Gastrocnemius medialis (tissue), 4 donors: ENCODE data around the gene TFRC. TPM values are rescaled to one million over a fixed set of nuclear protein-coding genes. Genes with fewer than 3 reads are reported as not detected.
"Not testable (repeated sequence)": the region's sequence is repeated elsewhere in the genome, so short reads cannot be mapped to it uniquely, and the experiment has no call there.

ENCODE experiments used
- ATAC-seq, 2 donors: fragments of 150-250 bp; one replicate each; pipeline ENCODE4 v1.9.1; 2016
- DNase-seq, 2 donors: peaks; one replicate each; pipeline ENCODE4 v3.0.0-alpha.2; 2019
- H3K27ac ChIP-seq, 4 donors: fragments of 200-600 bp; sonication (generic); 1 replicate in 1 of 4; 2 replicates in 3 of 4; pipeline ENCODE4 v1.5.1; 2016 to 2018; ENCODE audit warnings: mild to moderate bottlenecking in 2 of 4, moderate library complexity in 1 of 4
- H3K27me3 ChIP-seq, 3 donors: fragments of 200-600 bp; sonication (generic) in 2 of 3; 1 replicate in 1 of 3; 2 replicates in 2 of 3; pipeline versions ENCODE4 v1.5.1 to v1.6.0; 2016 to 2019; ENCODE audit warnings: mild to moderate bottlenecking in 1 of 3, moderate library complexity in 1 of 3
- H3K36me3 ChIP-seq, 2 donors: fragments of 200-600 bp; sonication (generic) in 1 of 2; one replicate each; pipeline ENCODE4 v1.5.1; 2017 to 2018
- H3K4me1 ChIP-seq, 2 donors: fragments of 200-600 bp; sonication (generic) in 1 of 2; one replicate each; pipeline ENCODE4 v1.5.1; 2016 to 2017; ENCODE audit warnings: mild to moderate bottlenecking in 2 of 2
- H3K4me3 ChIP-seq, 4 donors: fragments of 200-600 bp; sonication (generic) in 3 of 4; 1 replicate in 1 of 4; 2 replicates in 3 of 4; pipeline ENCODE4 v1.5.1; 2016 to 2019; ENCODE audit warnings: mild to moderate bottlenecking in 2 of 4
- H3K9me3 ChIP-seq, 3 donors: fragments of 200-600 bp; sonication (generic) in 2 of 3; 1 replicate in 1 of 3; 2 replicates in 2 of 3; pipeline ENCODE4 v1.5.1; 2016 to 2019
- POLR2A ChIP-seq, 2 donors: fragments of 450-650 bp; IDR thresholded peaks; one replicate each; pipeline ENCODE4 v1.6.1; 2017; ENCODE audit warnings: antibody characterized with exemption in 2 of 2, mild to moderate bottlenecking in 2 of 2, moderate library complexity in 2 of 2
- in situ Hi-C, 4 donors: fragments of 200-750 bp; cut with MboI; loops; one replicate each; pipeline versions ENCODE4 v1.15.0 to v1.8.0; 2017; ENCODE audit warnings: low sequenced_read_pairs in 4 of 4
- intact Hi-C: fragments of 100-400 bp; cut with DNase I; formaldehyde crosslinking; loops from one replicate; pipeline ENCODE4 v1.15.1; 2023; ENCODE audit warnings: low total_unique reads
- total RNA-seq, 4 donors: library from RNA; depleted of rRNA; stranded (reverse); fragments of >200 nt; gene quantifications; one replicate each; pipeline versions ENCODE4 v1.1.0 to v1.2.3, GENCODE V29; 2016
- TF ChIP-seq, protein P1 (sequence below), 5 experiments: fragments of 450-650 bp in 3 of 5; fragments of 200-600 bp in 2 of 5; sonication (generic) in 2 of 5; IDR thresholded peaks in 4 of 5; conservative IDR thresholded peaks in 1 of 5; 1 replicate in 4 of 5; 2 replicates in 1 of 5; pipeline ENCODE4 v1.5.1; 2016 to 2019; ENCODE audit warnings: antibody characterized with exemption in 5 of 5, mild to moderate bottlenecking in 3 of 5, moderate library complexity in 3 of 5

The TFRC gene
- total RNA-seq, 4 donors from 2014 or later: 23.1 to 162 (median 56.3) TPM

DNA sequence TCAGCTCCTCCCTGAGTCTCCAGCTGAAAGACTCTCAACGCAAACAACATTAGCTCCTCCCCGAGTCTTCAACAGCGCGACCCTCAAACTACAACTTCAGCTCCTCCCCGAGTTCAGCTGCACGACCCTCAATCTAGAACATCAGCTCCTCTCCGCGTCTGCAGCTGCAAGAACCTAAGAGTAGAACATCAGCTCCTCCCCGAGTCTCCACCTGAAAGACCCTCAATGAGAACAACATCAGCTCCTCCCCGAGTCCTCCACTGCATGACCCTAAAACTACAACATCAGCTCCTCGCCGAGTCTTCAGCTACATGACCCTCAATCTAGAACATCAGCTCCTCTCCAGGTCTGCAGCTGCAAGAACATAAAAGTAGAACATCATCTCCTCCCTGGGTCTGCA, 78.3 kb downstream of the TFRC start:
- no peaks in the 10 kb centered on the region for H3K9me3 ChIP-seq
- TF ChIP-seq POLR2A (IDR thresholded peaks at IDR 0.05): no peak
- TF ChIP-seq, protein P1, sequence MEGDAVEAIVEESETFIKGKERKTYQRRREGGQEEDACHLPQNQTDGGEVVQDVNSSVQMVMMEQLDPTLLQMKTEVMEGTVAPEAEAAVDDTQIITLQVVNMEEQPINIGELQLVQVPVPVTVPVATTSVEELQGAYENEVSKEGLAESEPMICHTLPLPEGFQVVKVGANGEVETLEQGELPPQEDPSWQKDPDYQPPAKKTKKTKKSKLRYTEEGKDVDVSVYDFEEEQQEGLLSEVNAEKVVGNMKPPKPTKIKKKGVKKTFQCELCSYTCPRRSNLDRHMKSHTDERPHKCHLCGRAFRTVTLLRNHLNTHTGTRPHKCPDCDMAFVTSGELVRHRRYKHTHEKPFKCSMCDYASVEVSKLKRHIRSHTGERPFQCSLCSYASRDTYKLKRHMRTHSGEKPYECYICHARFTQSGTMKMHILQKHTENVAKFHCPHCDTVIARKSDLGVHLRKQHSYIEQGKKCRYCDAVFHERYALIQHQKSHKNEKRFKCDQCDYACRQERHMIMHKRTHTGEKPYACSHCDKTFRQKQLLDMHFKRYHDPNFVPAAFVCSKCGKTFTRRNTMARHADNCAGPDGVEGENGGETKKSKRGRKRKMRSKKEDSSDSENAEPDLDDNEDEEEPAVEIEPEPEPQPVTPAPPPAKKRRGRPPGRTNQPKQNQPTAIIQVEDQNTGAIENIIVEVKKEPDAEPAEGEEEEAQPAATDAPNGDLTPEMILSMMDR (IDR thresholded peaks at IDR 0.05 in 4 of 5, conservative IDR thresholded peaks at IDR 0.05 in 1 of 5): no peak
- in situ Hi-C loops: no loop called here
- intact Hi-C loops: no loop called here
- H3K27me3 ChIP-seq: peaks cover 8 to 17% (median 15%) of the 10 kb centered on the region in 3 donors
- DNase-seq: no peak
- ATAC-seq: no peak
- H3K36me3 ChIP-seq: no peaks in the 10 kb centered on the region
- no peaks in the 10 kb centered on the region for H3K4me1 ChIP-seq
- no peak overlapping the region for H3K27ac ChIP-seq
- H3K4me3 ChIP-seq: no peak overlapping the region

DNA sequence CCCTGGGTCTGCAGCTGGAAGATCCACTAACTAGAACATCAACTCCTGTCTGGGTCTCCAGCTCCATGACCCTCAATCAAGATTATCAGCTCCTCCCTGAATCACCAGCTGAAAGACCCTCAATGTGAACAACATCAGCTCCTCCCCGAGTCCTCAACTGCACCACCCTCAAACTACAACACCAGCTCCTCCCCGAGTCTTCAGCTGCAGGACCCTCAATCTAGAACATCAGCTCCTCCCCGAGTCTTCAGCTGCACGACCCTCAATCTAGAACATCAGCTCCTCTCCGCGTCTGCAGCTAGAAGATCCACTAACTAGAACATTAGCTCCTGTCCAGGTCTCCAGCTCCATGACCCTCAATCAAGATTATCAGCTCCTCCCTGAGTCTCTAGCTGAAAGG, 79.2 kb downstream of the TFRC start:
- H3K4me3 ChIP-seq, H3K4me1 ChIP-seq, intact Hi-C loops, DNase-seq, H3K36me3 ChIP-seq, H3K27ac ChIP-seq, in situ Hi-C loops, H3K9me3 ChIP-seq, ATAC-seq: not testable (repeated sequence)
- peaks cover 8 to 17% (median 15%) of the 10 kb centered on the region in 3 donors for H3K27me3 ChIP-seq

DNA sequence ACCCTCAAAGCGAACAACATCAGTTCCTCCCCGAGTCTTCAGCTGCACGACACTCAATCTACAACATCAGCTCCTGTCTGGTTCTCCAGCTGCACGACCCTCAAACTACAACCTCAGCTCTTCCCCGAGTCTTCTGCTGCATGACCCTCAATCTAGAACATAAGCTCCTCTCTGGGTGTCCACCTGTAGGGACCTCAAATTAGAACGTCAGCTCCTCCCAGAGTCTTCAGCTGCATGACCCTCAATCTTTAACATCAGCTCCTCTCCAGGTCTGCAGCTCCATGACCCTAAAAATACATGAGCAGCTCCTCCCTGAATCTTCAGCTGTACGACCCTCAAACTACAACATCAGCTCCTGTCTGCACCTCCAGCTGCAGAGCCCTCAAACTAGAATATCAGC, 80.7 kb downstream of the TFRC start:
- peaks cover 8 to 17% (median 15%) of the 10 kb centered on the region in 3 donors for H3K27me3 ChIP-seq
- ATAC-seq, intact Hi-C loops, H3K36me3 ChIP-seq, H3K27ac ChIP-seq, H3K9me3 ChIP-seq, DNase-seq, in situ Hi-C loops, H3K4me3 ChIP-seq, H3K4me1 ChIP-seq: not testable (repeated sequence)

DNA sequence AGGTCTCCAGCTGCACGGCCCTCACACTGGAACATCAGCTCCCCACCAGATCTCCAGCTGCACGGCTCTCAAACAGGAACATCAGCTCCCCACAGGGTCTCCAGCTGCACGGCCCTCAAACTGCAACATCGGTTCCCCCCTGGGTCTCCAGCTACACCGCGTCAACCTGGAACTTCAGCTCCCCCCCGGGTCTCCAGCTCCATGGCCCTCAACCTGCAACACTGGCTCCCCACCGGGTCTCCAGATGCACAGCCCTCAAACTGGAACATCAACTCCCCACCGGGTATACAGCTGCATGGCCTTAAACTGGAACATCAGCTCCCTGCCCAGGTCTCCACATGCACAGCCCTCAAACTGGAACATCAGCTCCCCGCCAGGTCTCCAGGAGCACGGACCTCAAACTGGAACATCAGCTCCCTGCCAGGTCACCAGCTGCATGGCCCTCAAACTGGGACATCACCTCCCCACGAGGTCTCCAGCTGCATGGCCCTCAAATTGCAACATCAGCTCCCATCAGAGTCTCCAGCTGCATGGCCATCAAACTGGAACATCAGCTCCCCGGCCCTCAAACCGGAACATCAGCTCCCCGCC, 81.4 kb downstream of the TFRC start:
- intact Hi-C loops, DNase-seq, H3K27ac ChIP-seq, H3K9me3 ChIP-seq, H3K36me3 ChIP-seq, H3K4me1 ChIP-seq, H3K4me3 ChIP-seq, in situ Hi-C loops, ATAC-seq: not testable (repeated sequence)
- peaks cover 8 to 17% (median 15%) of the 10 kb centered on the region in 3 donors for H3K27me3 ChIP-seq

DNA sequence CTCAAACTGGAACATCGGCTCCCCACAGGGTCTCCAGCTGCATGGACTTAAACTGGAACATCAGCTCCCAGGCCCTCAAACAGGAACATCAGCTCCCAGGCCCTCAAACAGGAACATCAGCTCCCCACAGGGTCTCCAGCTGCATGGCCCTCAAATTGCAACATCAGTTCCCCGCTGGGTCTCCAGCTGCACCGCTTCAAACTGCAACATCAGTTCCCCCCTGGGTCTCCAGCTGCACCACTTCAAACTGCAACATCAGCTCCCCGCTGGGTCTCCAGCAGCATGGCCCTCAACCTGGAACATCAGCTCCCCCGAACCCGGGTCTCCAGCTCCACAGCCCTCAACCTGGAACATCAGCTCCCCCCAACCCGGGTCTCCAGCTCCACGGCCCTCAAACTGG, 82.0 kb downstream of the TFRC start:
- Histone ChIP-seq H3K4me3 (no peak overlapping the region), H3K9me3 (no peaks in the 10 kb centered on the region), H3K27me3 (peaks cover 8 to 17% (median 15%) of the 10 kb centered on the region in 3 donors), H3K36me3 (no peaks in the 10 kb centered on the region), H3K27ac (no peak overlapping the region), H3K4me1 (no peaks in the 10 kb centered on the region)
- ATAC-seq (no peak), DNase-seq (no peak)
- TF ChIP-seq POLR2A (IDR thresholded peaks at IDR 0.05): no peak
- TF ChIP-seq, protein P1 (IDR thresholded peaks at IDR 0.05 in 4 of 5, conservative IDR thresholded peaks at IDR 0.05 in 1 of 5): no peak
- in situ Hi-C loops: no loop called here
- intact Hi-C loops: no loop called here

Other genes starting within 250 kb of the TFRC start
- gene TNK2, start 173.5 kb downstream of the TFRC start, total RNA-seq: 10 to 100 TPM; 40.5 to 54.0 (median 49.3) TPM
- not detected for gene ZDHHC19, start 129.3 kb upstream of the TFRC start, total RNA-seq
- 1 to 10 TPM in 1 of 4 donors, under 1 TPM in 1, not detected in 2; 0.39 to 1.4 TPM for gene SLC51A, start 134.4 kb upstream of the TFRC start, total RNA-seq
- 100 to 1,000 TPM in 2 of 4 donors, 10 to 100 TPM in 2; 90.5 to 123 (median 99.0) TPM for gene PCYT1A, start 205.6 kb upstream of the TFRC start, total RNA-seq
- gene DYNLT2B, start 236.2 kb upstream of the TFRC start, total RNA-seq: 1 to 10 TPM in 2 of 4 donors, not detected in 2; 2.3 to 3.3 TPM